HepG2 (cell line): ENCODE results near the gene TMEM187. TPM values are rescaled to one million over a fixed set of nuclear protein-coding genes. Genes with fewer than 3 reads are reported as not detected.

ENCODE experiments used
- ATAC-seq: fragments of 200-7000 bp; cut with Tn5 transposase; 3 replicates; pipeline ENCODE4 v1.9.1; 2020; ENCODE audit warnings: mild to moderate bottlenecking, moderate library complexity
- BruUV-seq: library from RNA; stranded (reverse); fragments of 400-500 nt; replicated peaks from 2 replicates; lab custom pipeline; 2021; lab: Mats Ljungman, UMichigan
- CTCF ChIA-PET: fragments of 300-600 bp; formaldehyde crosslinking; extraction: SDS; loops from one replicate; lab custom pipeline; 2021; ENCODE audit warnings: low total read pairs, inconsistent platforms, low intra/inter-chr PET ratio; lab: Yijun Ruan, JAX
- POLR2A ChIA-PET: fragments of 350-600 bp; sonication (Branson Sonifier 250); formaldehyde crosslinking; loops from one replicate; lab custom pipeline; 2020; ENCODE audit warnings: antibody characterized with exemption, inconsistent platforms; lab: Yijun Ruan, JAX
- DNase-seq: peaks from one replicate; pipeline ENCODE4 v3.0.0-alpha.2; 2015; ENCODE audit warnings: low spot score
- FAIRE-seq: peaks from 3 replicates; lab custom pipeline; 2011; peaks lifted over from hg19 to GRCh38; lab: Jason Lieb, UNC
- H2AFZ ChIP-seq: one replicate; pipeline ENCODE4 v1.6.1; 2011; ENCODE audit warnings: low read length, inconsistent platforms
- H3K27ac ChIP-seq: fragments of 300-600 bp; 3 replicates; pipeline ENCODE4 v1.8.0; 2011; ENCODE audit warnings: mixed run types, mild to moderate bottlenecking, mixed read lengths, low read length, inconsistent platforms; ENCODE audit not compliant: insufficient read depth; ENCODE audit errors: extremely low read length
- H3K27me3 ChIP-seq, 2 experiments: fragments of 200-600 bp in 1 of 2; 2 replicates in 1 of 2; 3 replicates in 1 of 2; pipeline versions ENCODE4 v1.6.0 to v1.8.0; 2011; ENCODE audit warnings: low read length in 2 of 2, mild to moderate bottlenecking in 2 of 2, moderate library complexity in 2 of 2, inconsistent platforms in 1 of 2; ENCODE audit not compliant: insufficient read depth in 2 of 2, control insufficient read depth in 1 of 2
- H3K36me3 ChIP-seq, 2 experiments: fragments of 200-600 bp in 1 of 2; replicated peaks in 1 of 2; 2 replicates in 1 of 2; 3 replicates in 1 of 2; pipeline versions ENCODE4 v1.5.1 to v1.8.0; 2011; ENCODE audit warnings: low read length in 2 of 2, inconsistent platforms in 1 of 2; ENCODE audit not compliant: insufficient read depth in 2 of 2, control insufficient read depth in 1 of 2
- H3K4me1 ChIP-seq: 2 replicates; pipeline ENCODE4 v1.5.1; 2012; ENCODE audit warnings: low read length, inconsistent platforms; ENCODE audit not compliant: insufficient read depth
- H3K4me2 ChIP-seq: 2 replicates; pipeline ENCODE4 v1.6.0; 2011; ENCODE audit warnings: low read depth, low read length, inconsistent platforms
- H3K4me3 ChIP-seq, 3 experiments: fragments of 200-600 bp in 1 of 3; sonication (generic), shearing (Covaris generic) in 1 of 3; replicated peaks in 1 of 3; 2 replicates each; pipeline ENCODE4 v1.5.1; 2011 to 2016; ENCODE audit warnings: low read length in 3 of 3, inconsistent platforms in 2 of 3, low read depth in 2 of 3, mild to moderate bottlenecking in 2 of 3, control low read depth in 1 of 3, mixed read lengths in 1 of 3; ENCODE audit not compliant: insufficient read depth in 1 of 3
- H3K79me2 ChIP-seq: one replicate; pipeline ENCODE4 v1.6.1; 2011; ENCODE audit warnings: low read length, inconsistent platforms; ENCODE audit not compliant: insufficient read depth
- H3K9ac ChIP-seq: 2 replicates; pipeline ENCODE4 v1.6.0; 2011; ENCODE audit warnings: mild to moderate bottlenecking, low read depth, low read length, inconsistent platforms; ENCODE audit not compliant: insufficient read depth
- H3K9me3 ChIP-seq: 2 replicates; pipeline ENCODE4 v1.5.1; 2012; ENCODE audit warnings: mild to moderate bottlenecking, low read length
- H4K20me1 ChIP-seq: 2 replicates; pipeline ENCODE4 v1.6.0; 2011; ENCODE audit warnings: inconsistent platforms, mild to moderate bottlenecking, low read length, moderate library complexity; ENCODE audit not compliant: insufficient read depth
- AGO2 ChIP-seq: fragments of 200-400 bp; formaldehyde crosslinking; optimal IDR thresholded peaks from 2 replicates; pipeline ENCODE3; 2017; ENCODE audit warnings: mild to moderate bottlenecking, low read depth, low read length, moderate library complexity
- ARNTL ChIP-seq: sonication (generic); formaldehyde crosslinking; IDR thresholded peaks from 2 replicates; pipeline ENCODE4 v1.4.0; 2020; ENCODE audit warnings: mild to moderate bottlenecking, missing genetic modification reagents
- CEBPB ChIP-seq: IDR thresholded peaks from 2 replicates; pipeline ENCODE4 v1.6.1; 2011; ENCODE audit warnings: low read depth, low read length, improper control_type of control experiment, borderline replicate concordance
- RARG ChIP-seq: sonication (generic); formaldehyde crosslinking; IDR thresholded peaks from 2 replicates; pipeline ENCODE4 v1.4.0; 2020; ENCODE audit warnings: low read depth, mild to moderate bottlenecking, missing genetic modification reagents
- SMAD1 ChIP-seq: sonication (generic); formaldehyde crosslinking; IDR thresholded peaks from 2 replicates; pipeline ENCODE4 v1.4.0; 2020; ENCODE audit warnings: missing genetic modification reagents, low read depth, mild to moderate bottlenecking, borderline replicate concordance
- SPEN ChIP-seq: sonication (generic); formaldehyde crosslinking; IDR thresholded peaks from 2 replicates; pipeline ENCODE4 v1.5.1; 2020; ENCODE audit warnings: low read depth, mild to moderate bottlenecking, missing genetic modification reagents
- ZBTB33 ChIP-seq: sonication (generic); formaldehyde crosslinking; IDR thresholded peaks from 2 replicates; pipeline ENCODE4 v1.4.0; 2020; ENCODE audit warnings: missing genetic modification reagents
- ZNF329 ChIP-seq: sonication (generic); formaldehyde crosslinking; IDR thresholded peaks from 2 replicates; pipeline ENCODE4 v1.9.0; 2021; ENCODE audit warnings: low read depth, mild to moderate bottlenecking, missing genetic modification reagents
- ZNF446 ChIP-seq: sonication (generic); formaldehyde crosslinking; IDR thresholded peaks from 2 replicates; pipeline ENCODE4 v1.5.0; 2020; ENCODE audit warnings: mild to moderate bottlenecking, missing genetic modification reagents
- ZNF781 ChIP-seq: sonication (generic); formaldehyde crosslinking; IDR thresholded peaks from 2 replicates; pipeline ENCODE4 v1.5.1; 2020; ENCODE audit warnings: borderline replicate concordance, mild to moderate bottlenecking, missing genetic modification reagents; ENCODE audit errors: not compliant biosample characterization
- WGBS: methylation state at CpG from one replicate; pipeline ENCODE4 v1.1.6; 2017; ENCODE audit warnings: low lambda C conversion rate; 5-methylcytosine and 5-hydroxymethylcytosine counted together
- in situ Hi-C: cut with HindIII; loops from 2 replicates; pipeline ENCODE4 v1.10.0; 2017; ENCODE audit warnings: low pct_unique_long_range_greater_than_20kb; ENCODE audit not compliant: extremely low pct_ligation_motif_present
- intact Hi-C: fragments of 100-400 bp; cut with micrococcal nuclease; formaldehyde crosslinking; loops from one replicate; pipeline ENCODE4 v1.10.0; 2022; ENCODE audit not compliant: unreplicated experiment
- polyA plus RNA-seq, 8 experiments: library from polyadenylated mRNA; depleted of rRNA in 3 of 8; stranded (reverse) in 7 of 8; unstranded in 1 of 8; fragments of >200 nt; fragmentation: Illumina TruSeq in 4 of 8; extraction: Trizol in 4 of 8; gene quantifications; 2 replicates each; pipeline versions ENCODE4 v1.2.1 to v1.2.3, GENCODE V29; 2011 to 2016; ENCODE audit warnings: low read depth in 4 of 8, missing spikeins in 1 of 8, mixed read lengths in 1 of 8; ENCODE audit not compliant: insufficient read depth in 1 of 8
- total RNA-seq, 5 experiments: library from RNA; depleted of rRNA; stranded (reverse); fragments of >200 nt; fragmentation: Illumina TruSeq; extraction: Trizol; gene quantifications; 2 replicates each; pipeline ENCODE4 v1.2.3, GENCODE V29; 2016; ENCODE audit warnings: low read depth in 1 of 5
- TF ChIP-seq, protein P1 (sequence below): sonication (generic); formaldehyde crosslinking; IDR thresholded peaks from 2 replicates; pipeline ENCODE4 v1.5.0; 2020; ENCODE audit warnings: mild to moderate bottlenecking, low read depth, missing genetic modification reagents, borderline replicate concordance
- TF ChIP-seq, protein P2 (sequence below): sonication (generic); formaldehyde crosslinking; IDR thresholded peaks from 2 replicates; pipeline ENCODE4 v1.8.0; 2022; ENCODE audit warnings: missing genetic modification reagents, mild to moderate bottlenecking, borderline replicate concordance
- TF ChIP-seq, protein P3 (sequence below): sonication (generic); formaldehyde crosslinking; IDR thresholded peaks from 2 replicates; pipeline ENCODE4 v1.5.1; 2020; ENCODE audit warnings: missing genetic modification reagents, mild to moderate bottlenecking, borderline replicate concordance
- TF ChIP-seq, protein P4 (sequence below): sonication (generic); formaldehyde crosslinking; IDR thresholded peaks from 2 replicates; pipeline ENCODE4 v1.8.1; 2023; ENCODE audit warnings: mild to moderate bottlenecking, inconsistent platforms, moderate library complexity, missing genetic modification reagents, borderline replicate concordance

Gene TMEM187
- total and polyA plus RNA-seq, 2 of the 13 experiments (the other 11 are each of a cell fraction or from before 2014, with no cell fraction given) = 2.2 to 6.2 TPM

GRCh38 chrX:153948847-153949805 is 23.4 kb upstream of the TMEM187 start:
- ATAC-seq = no peak
- H3K9ac ChIP-seq = no peak overlapping the region
- no peaks in the 10 kb centered on the region for H3K79me2 ChIP-seq
- H3K9me3 ChIP-seq = no peaks in the 10 kb centered on the region
- intact Hi-C loops = loop anchor here (10.0 kb wide), 1 partner anchor 184 kb away; the partner anchor contains the start of gene PLXNB3
- no peak for FAIRE-seq
- peak overlapping the region; percentile 72 for H3K27ac ChIP-seq
- H3K4me1 ChIP-seq = peaks cover 47% of the 10 kb centered on the region
- no peak overlapping the region for H2AFZ ChIP-seq
- no TSS peak for BruUV-seq
- no peaks in the 10 kb centered on the region for H3K27me3 ChIP-seq
- H3K4me2 ChIP-seq = no peak overlapping the region
- WGBS = 88% methylated on average over 15 of the region's 30 CpGs
- H3K36me3 ChIP-seq = peaks cover 10 to 33% of the 10 kb centered on the region in 2 experiments; a peak in 4 of 5 replicates
- in situ Hi-C loops = no loop called here
- no peak for DNase-seq
- no peaks in the 10 kb centered on the region for H4K20me1 ChIP-seq
- POLR2A ChIA-PET = interaction anchor here (2.1 to 5.8 kb wide), 3 partner anchors 21 to 185 kb away, joined by 6 to 82 read pairs (median 9); partner anchors contain the start of gene PLXNB3
- CTCF ChIA-PET = interaction anchor here (3.6 kb wide), 1 partner anchor 25 kb away, joined by 29 read pairs; no protein-coding TSS in a partner anchor
- no peak overlapping the region for H3K4me3 ChIP-seq
- TF ChIP-seq ZNF329 (CRISPR knock-in tag) (no peak), ZNF446 (CRISPR knock-in tag) (no peak), ZBTB33 (CRISPR knock-in tag) (0 out of 2 replicates have a peak, but pooled peaks have one; percentile 18), AGO2 (no peak), ARNTL (no peak), CEBPB (no peak), RARG (no peak), SPEN (CRISPR knock-in tag) (no peak), SMAD1 (CRISPR knock-in tag) (no peak), ZNF781 (CRISPR knock-in tag) (no peak)
- TF ChIP-seq, protein P1, sequence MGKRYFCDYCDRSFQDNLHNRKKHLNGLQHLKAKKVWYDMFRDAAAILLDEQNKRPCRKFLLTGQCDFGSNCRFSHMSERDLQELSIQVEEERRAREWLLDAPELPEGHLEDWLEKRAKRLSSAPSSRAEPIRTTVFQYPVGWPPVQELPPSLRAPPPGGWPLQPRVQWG = no peak
- TF ChIP-seq, protein P2, sequence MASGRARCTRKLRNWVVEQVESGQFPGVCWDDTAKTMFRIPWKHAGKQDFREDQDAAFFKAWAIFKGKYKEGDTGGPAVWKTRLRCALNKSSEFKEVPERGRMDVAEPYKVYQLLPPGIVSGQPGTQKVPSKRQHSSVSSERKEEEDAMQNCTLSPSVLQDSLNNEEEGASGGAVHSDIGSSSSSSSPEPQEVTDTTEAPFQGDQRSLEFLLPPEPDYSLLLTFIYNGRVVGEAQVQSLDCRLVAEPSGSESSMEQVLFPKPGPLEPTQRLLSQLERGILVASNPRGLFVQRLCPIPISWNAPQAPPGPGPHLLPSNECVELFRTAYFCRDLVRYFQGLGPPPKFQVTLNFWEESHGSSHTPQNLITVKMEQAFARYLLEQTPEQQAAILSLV (CRISPR knock-in tag) = no peak
- TF ChIP-seq, protein P3, sequence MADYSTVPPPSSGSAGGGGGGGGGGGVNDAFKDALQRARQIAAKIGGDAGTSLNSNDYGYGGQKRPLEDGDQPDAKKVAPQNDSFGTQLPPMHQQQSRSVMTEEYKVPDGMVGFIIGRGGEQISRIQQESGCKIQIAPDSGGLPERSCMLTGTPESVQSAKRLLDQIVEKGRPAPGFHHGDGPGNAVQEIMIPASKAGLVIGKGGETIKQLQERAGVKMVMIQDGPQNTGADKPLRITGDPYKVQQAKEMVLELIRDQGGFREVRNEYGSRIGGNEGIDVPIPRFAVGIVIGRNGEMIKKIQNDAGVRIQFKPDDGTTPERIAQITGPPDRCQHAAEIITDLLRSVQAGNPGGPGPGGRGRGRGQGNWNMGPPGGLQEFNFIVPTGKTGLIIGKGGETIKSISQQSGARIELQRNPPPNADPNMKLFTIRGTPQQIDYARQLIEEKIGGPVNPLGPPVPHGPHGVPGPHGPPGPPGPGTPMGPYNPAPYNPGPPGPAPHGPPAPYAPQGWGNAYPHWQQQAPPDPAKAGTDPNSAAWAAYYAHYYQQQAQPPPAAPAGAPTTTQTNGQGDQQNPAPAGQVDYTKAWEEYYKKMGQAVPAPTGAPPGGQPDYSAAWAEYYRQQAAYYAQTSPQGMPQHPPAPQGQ = no peak
- TF ChIP-seq, protein P4, sequence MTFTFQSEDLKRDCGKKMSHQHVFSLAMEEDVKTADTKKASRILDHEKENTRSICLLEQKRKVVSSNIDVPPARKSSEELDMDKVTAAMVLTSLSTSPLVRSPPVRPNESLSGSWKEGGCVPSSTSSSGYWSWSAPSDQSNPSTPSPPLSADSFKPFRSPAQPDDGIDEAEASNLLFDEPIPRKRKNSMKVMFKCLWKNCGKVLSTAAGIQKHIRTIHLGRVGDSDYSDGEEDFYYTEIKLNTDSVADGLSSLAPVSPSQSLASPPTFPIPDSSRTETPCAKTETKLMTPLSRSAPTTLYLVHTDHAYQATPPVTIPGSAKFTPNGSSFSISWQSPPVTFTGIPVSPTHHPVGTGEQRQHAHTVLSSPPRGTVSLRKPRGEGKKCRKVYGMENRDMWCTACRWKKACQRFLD (CRISPR knock-in tag) = no peak
